GM21737 (cell line): ENCODE measurements around the gene PODXL2.
"Not testable (repeated sequence)": the region's sequence is repeated elsewhere in the genome, so short reads cannot be mapped to it uniquely, and the experiment has no call there.

ENCODE experiments used
- ATAC-seq: cut with Tn5 transposase; IDR thresholded peaks from one replicate; pipeline ENCODE4 v1.9.1; 2021; ENCODE audit warnings: mild to moderate bottlenecking, moderate library complexity; ENCODE audit not compliant: unreplicated experiment

PODXL2 gene

DNA sequence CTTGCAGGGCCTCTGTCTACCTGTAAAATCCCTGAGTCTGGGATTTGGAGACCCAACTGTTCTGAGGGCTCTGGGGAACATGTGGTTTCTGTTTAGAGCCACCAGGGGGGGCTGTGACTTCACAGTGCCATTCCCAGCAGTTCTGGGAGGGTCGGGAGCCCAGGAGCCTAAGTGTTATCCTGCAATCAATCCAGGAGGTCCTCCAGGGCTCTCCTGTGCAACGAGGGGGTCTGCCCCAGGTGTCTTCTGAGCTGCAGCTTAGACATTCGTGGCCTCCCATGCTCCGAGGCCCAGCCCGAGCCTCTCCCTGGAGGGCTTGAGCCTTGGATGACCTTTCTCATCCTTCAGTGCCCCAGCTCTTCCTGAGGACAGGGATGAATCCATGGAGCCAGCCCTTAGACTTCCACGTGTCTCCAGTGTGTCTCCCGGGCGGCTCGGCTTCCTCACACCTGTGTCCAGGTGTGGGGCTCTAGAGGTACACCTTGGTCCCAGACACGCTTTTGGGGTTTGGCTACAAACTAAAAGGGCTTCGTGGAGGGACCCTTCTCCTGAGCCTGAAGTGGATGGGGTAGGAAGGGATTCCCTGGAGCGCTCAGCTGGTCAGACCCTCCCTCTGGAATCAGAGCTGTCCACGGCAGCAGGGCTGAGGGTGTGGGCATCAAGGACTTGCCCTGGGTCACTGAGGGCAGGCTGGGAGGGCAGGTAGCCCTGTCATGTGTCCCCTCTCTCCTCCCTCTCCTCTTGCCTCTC lies 23.4 kb downstream of the PODXL2 start:
- ATAC-seq = no peak

- no peak for ATAC-seq
Observed at GRCh38 chr3:127654374-127654773, 25.4 kb downstream of the PODXL2 start.

DNA sequence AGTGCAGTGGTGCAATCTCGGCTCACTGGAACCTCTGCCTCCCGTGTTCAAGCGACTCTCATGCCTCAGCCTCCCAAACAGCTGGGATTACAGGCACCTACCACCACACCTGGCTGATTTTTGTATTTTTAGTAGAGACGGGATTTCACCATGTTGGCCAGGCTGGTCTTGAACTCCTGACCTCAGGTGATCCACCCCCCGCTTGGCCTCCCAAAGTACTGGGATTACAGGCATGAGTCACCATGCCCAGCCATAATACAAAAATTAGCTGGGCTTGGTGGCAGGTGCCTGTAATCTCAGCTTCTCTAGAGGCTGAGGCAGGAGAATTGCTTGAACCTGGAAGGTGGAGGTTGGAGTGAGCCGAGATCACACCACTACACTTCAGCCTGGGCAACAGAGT lies 26.0 kb downstream of the PODXL2 start:
- ATAC-seq = not testable (repeated sequence)

DNA sequence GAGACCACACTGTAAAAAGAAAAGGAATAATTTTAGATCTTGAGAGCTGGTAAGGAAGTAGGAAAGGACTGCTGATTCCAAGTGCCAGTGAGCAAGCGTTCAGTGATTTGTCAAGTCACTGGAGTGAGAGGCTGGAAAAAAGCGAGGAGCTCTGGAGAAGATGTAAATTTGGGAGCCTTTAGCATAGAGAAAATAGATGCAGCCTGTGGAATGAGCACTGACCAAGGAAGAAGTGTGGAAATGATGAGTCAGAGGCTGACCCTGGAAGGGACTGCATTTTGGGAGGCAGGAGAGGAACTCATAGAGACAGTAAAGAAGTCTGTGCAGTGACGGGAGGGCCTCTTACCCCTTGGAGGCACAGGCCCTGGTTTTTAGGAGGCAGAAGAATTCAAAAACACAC lies 26.7 kb downstream of the PODXL2 start:
- no peak for ATAC-seq

DNA sequence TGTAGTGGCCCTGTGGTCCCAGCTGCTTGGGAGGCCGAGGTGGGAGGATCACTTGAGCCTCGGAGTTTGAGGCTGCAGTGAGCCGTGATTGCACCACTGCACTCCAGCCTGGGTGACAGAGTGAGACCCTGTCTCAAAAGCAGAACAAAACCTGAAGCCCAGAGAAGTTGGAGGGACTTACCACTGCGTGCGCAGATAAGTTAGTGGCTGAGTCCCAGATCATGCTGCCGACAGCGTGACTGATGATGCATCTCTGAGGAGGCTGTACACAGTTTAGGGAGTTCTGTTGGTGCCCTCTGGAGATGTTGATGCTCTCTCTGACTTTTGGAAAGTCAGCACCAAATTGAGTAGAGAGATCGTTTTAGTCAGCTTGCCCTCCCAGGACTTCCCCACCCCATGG lies 27.9 kb downstream of the PODXL2 start:
- no peak for ATAC-seq

DNA sequence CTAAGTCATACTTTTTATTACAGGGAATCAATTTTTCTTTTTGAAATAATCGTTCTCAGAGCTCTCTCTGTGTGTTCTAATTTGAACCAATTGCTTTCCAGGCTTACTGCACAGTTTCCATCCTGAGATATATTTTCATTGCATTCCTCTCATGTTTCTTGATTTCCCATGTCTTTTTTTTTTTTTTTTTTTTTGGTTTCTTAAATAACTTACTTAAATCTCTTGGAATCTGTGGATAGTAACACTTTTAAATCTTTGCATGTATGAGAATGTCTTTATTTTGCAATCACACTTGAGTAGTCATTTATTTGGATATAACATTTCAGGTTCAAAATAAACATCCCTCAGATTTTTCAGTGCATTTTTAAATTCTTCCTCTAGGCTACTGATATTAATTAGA lies 29.2 kb downstream of the PODXL2 start:
- ATAC-seq = no peak

DNA sequence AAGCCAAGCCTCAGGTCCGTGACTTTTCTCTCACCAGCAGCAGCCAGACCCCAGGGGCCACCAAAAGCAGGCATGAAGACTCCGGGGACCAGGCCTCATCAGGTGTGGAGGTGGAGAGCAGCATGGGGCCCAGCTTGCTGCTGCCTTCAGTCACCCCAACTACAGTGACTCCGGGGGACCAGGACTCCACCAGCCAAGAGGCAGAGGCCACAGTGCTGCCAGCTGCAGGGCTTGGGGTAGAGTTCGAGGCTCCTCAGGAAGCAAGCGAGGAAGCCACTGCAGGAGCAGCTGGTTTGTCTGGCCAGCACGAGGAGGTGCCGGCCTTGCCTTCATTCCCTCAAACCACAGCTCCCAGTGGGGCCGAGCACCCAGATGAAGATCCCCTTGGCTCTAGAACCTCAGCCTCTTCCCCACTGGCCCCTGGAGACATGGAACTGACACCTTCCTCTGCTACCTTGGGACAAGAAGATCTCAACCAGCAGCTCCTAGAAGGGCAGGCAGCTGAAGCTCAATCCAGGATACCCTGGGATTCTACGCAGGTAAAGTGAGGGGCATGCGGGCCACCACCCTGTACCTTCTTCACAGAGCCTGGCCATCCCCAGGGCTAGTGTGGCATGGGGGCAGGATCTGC lies 31.8 kb downstream of the PODXL2 start:
- no peak for ATAC-seq

GRCh38 chr3:127661600-127661999 lies 32.6 kb downstream of the PODXL2 start:
- ATAC-seq = no peak

- ATAC-seq = no peak
Observed at GRCh38 chr3:127662001-127662469, 33.0 kb downstream of the PODXL2 start.

GRCh38 chr3:127663151-127663550 lies 34.2 kb downstream of the PODXL2 start:
- no peak for ATAC-seq

GRCh38 chr3:127665165-127665564 lies 36.2 kb downstream of the PODXL2 start:
- ATAC-seq = no peak

- ATAC-seq = no peak
Observed at GRCh38 chr3:127665586-127665985, 36.6 kb downstream of the PODXL2 start.

DNA sequence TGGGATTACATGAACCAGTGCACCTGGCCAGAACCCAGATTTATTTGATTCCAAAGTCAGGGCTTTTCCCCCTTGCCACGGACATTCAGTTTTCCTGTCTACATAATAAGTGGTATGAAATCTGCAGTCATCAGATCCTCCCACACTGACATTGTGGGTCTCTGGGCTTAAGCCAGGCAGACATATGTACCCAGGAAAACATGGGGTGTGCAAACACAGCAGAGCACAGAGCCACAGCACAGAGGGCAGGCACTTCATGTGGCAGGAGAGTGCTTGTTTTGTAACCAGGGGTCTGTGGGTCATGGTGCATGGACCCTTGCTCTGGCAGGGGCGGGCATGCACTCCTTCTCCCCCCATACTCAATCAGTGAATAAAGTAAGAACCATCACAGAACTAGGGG lies 37.7 kb downstream of the PODXL2 start:
- ATAC-seq = no peak

GRCh38 chr3:127667119-127667681 lies 38.2 kb downstream of the PODXL2 start:
- no peak for ATAC-seq

GRCh38 chr3:127668906-127669305 lies 39.9 kb downstream of the PODXL2 start:
- ATAC-seq = no peak

GRCh38 chr3:127669541-127670228 lies 40.7 kb downstream of the PODXL2 start:
- no peak for ATAC-seq

DNA sequence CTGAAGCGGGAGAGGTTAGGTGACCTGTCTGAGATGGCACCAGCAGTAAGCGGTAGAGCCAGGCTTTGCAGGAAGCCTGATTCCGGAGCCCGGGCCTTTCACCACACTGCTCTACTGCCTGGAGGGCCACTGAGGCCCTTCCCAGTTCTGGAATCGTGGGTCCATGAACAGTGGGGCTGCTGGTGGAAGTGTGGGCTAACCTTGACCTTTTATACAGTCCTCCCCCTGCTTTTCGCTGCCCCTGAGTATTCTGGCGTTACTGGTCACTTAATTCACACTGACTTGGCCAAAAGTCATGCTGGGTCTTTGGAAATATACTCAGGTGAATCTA lies 41.2 kb downstream of the PODXL2 start:
- ATAC-seq = no peak

DNA sequence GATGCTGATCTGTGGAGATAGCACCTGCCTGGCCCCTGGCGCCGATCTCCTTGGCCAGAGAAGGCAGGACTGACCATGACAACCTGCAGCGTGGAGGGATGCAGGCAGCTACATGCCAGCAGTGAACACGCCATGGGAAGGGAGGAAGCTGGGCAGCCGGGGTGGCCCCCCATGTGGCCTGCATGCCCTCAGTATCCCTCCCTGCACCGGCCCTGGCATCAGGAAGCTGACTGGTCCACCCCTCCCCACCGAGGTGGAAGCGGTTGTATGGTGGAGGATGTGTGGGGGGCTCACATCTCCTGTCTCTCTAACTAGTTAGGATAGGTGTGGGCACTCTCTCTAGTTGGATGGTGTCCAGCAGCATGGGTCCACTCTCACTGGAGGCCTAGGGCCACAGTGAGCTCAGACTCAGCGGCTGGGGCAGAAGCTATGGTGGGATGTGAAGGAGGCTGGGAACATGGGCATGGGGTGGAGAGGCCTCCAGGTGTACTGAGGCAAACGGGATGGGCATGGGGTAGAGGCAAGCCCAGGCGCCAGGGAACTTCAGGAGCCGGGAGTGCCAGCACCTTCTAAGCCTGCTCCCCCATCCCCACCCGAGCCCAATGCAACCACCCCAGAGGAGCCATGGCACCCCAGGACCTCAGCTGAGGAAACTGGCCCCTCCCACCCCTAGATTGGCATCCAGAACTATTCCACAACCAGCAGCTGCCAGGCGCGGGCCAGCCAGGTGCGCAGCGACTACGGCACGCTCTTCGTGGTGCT lies 42.0 kb downstream of the PODXL2 start:
- no peak for ATAC-seq

- ATAC-seq = peak; percentile 9
Observed at GRCh38 chr3:127671523-127672428, 42.8 kb downstream of the PODXL2 start.
